DND-41 (cell line): ENCODE measurements around the gene TMPRSS5.

ENCODE experiments used
- EZH2 ChIP-seq: IDR thresholded peaks from 3 replicates; pipeline ENCODE4 v1.6.1; 2012; ENCODE audit warnings: borderline replicate concordance, low read depth, mild to moderate bottlenecking, moderate library complexity, low read length, inconsistent platforms; ENCODE audit not compliant: severe bottlenecking
- TF ChIP-seq, protein P1 (sequence below): IDR thresholded peaks from 2 replicates; pipeline ENCODE4 v1.5.1; 2012; ENCODE audit warnings: borderline replicate concordance, low read length, moderate library complexity, mild to moderate bottlenecking; ENCODE audit not compliant: poor library complexity, severe bottlenecking; ENCODE audit errors: extremely low read depth

DNA sequence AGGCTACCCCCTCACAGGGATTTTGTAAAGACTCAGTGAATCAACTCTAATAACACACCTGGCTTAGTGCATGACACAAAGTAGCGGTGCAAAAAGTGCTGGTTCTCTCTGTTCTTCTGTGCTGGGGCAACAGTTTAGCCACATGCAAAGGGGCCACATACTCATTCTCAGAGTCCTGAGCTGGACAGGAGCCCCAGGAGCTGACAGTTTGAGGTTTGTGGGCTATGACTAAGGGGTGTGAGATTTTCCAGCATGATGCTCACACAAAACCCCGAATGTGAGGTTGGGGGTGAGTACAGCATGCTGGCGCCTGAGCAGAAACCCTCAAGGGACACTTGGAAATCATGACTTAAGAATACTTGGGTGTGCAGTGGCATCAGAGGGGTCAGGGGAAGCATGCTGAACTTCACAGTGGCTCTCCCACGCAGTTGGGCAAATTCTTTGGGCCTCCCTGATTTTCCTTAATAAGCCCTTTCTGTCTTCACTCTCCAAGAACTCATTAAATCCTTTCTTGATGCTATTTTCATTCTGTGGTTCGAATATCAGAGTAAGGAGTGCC is 31.0 kb downstream of the TMPRSS5 start:
- TF ChIP-seq, protein P1, sequence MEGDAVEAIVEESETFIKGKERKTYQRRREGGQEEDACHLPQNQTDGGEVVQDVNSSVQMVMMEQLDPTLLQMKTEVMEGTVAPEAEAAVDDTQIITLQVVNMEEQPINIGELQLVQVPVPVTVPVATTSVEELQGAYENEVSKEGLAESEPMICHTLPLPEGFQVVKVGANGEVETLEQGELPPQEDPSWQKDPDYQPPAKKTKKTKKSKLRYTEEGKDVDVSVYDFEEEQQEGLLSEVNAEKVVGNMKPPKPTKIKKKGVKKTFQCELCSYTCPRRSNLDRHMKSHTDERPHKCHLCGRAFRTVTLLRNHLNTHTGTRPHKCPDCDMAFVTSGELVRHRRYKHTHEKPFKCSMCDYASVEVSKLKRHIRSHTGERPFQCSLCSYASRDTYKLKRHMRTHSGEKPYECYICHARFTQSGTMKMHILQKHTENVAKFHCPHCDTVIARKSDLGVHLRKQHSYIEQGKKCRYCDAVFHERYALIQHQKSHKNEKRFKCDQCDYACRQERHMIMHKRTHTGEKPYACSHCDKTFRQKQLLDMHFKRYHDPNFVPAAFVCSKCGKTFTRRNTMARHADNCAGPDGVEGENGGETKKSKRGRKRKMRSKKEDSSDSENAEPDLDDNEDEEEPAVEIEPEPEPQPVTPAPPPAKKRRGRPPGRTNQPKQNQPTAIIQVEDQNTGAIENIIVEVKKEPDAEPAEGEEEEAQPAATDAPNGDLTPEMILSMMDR = no peak
- TF ChIP-seq EZH2 = no peak
